GM23338 (cell line): ENCODE results near the gene ZNF644.
"Not testable (repeated sequence)": the region's sequence is repeated elsewhere in the genome, so short reads cannot be mapped to it uniquely, and the experiment has no call there.

Source experiments
- CREB1 ChIP-seq: fragments of 250-450 bp; sonication (Bioruptor Pico); IDR thresholded peaks from 2 replicates; pipeline ENCODE4 v1.5.0; 2020; ENCODE audit warnings: low read depth, mild to moderate bottlenecking, moderate library complexity
- ETS1 ChIP-seq: IDR thresholded peaks from 2 replicates; pipeline ENCODE4 v1.6.1; 2016; ENCODE audit warnings: antibody characterized with exemption
- EZH2 ChIP-seq: fragments of 200-600 bp; sonication (generic); IDR thresholded peaks from one replicate; pipeline ENCODE4 v1.8.0; 2017; ENCODE audit warnings: antibody characterized with exemption, mild to moderate bottlenecking, low read depth; ENCODE audit not compliant: unreplicated experiment
- EZH2phosphoT487 ChIP-seq: fragments of 200-600 bp; sonication (generic); IDR thresholded peaks from one replicate; pipeline ENCODE4 v1.8.1; 2018; ENCODE audit warnings: antibody characterized with exemption; ENCODE audit not compliant: unreplicated experiment
- JUNB ChIP-seq: IDR thresholded peaks from one replicate; pipeline ENCODE4 v1.6.1; 2016; ENCODE audit warnings: antibody characterized with exemption; ENCODE audit not compliant: unreplicated experiment
- NANOG ChIP-seq: IDR thresholded peaks from 2 replicates; pipeline ENCODE4 v1.6.1; 2016; ENCODE audit warnings: antibody characterized with exemption, borderline replicate concordance
- POLR2AphosphoS5 ChIP-seq: IDR thresholded peaks from 2 replicates; pipeline ENCODE4 v1.6.1; 2016; ENCODE audit warnings: antibody characterized with exemption, low read depth
- REST ChIP-seq: IDR thresholded peaks from one replicate; pipeline ENCODE4 v1.6.1; 2018; ENCODE audit warnings: antibody characterized with exemption; ENCODE audit not compliant: unreplicated experiment
- STAT1 ChIP-seq: IDR thresholded peaks from one replicate; pipeline ENCODE4 v1.6.1; 2016; ENCODE audit warnings: antibody characterized with exemption; ENCODE audit not compliant: unreplicated experiment
- ZNF114 ChIP-seq: fragments of 250-450 bp; sonication (Bioruptor Pico); IDR thresholded peaks from 2 replicates; pipeline ENCODE4 v1.5.0; 2020; ENCODE audit warnings: mild to moderate bottlenecking, moderate library complexity
- ZNF331 ChIP-seq: fragments of 250-450 bp; sonication (Bioruptor Pico); IDR thresholded peaks from 2 replicates; pipeline ENCODE4 v1.5.0; 2020; ENCODE audit warnings: low read depth, mild to moderate bottlenecking, moderate library complexity
- TF ChIP-seq, protein P1 (sequence below), 2 experiments: fragments of 200-600 bp in 1 of 2; sonication (generic) in 1 of 2; conservative IDR thresholded peaks; 2 replicates each; pipeline versions ENCODE4 v1.5.1 to v1.6.1; 2016 to 2017; ENCODE audit warnings: antibody characterized with exemption in 2 of 2, low read depth in 2 of 2, mild to moderate bottlenecking in 2 of 2, moderate library complexity in 1 of 2
- TF ChIP-seq, protein P2 (sequence below): fragments of 250-450 bp; sonication (Bioruptor Pico); IDR thresholded peaks from 2 replicates; pipeline ENCODE4 v1.5.0; 2020; ENCODE audit warnings: mild to moderate bottlenecking, moderate library complexity

- TF ChIP-seq, protein P1, sequence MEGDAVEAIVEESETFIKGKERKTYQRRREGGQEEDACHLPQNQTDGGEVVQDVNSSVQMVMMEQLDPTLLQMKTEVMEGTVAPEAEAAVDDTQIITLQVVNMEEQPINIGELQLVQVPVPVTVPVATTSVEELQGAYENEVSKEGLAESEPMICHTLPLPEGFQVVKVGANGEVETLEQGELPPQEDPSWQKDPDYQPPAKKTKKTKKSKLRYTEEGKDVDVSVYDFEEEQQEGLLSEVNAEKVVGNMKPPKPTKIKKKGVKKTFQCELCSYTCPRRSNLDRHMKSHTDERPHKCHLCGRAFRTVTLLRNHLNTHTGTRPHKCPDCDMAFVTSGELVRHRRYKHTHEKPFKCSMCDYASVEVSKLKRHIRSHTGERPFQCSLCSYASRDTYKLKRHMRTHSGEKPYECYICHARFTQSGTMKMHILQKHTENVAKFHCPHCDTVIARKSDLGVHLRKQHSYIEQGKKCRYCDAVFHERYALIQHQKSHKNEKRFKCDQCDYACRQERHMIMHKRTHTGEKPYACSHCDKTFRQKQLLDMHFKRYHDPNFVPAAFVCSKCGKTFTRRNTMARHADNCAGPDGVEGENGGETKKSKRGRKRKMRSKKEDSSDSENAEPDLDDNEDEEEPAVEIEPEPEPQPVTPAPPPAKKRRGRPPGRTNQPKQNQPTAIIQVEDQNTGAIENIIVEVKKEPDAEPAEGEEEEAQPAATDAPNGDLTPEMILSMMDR (conservative IDR thresholded peaks at IDR 0.05; ENCODE audit: low read depth in 2 of 2): not testable (repeated sequence)
- TF ChIP-seq CREB1; POLR2AphosphoS5; REST; STAT1; EZH2phosphoT487; JUNB; EZH2; ETS1; ZNF114; ZNF331 (CRISPR knock-in tag); NANOG: not testable (repeated sequence)
- TF ChIP-seq, protein P2, sequence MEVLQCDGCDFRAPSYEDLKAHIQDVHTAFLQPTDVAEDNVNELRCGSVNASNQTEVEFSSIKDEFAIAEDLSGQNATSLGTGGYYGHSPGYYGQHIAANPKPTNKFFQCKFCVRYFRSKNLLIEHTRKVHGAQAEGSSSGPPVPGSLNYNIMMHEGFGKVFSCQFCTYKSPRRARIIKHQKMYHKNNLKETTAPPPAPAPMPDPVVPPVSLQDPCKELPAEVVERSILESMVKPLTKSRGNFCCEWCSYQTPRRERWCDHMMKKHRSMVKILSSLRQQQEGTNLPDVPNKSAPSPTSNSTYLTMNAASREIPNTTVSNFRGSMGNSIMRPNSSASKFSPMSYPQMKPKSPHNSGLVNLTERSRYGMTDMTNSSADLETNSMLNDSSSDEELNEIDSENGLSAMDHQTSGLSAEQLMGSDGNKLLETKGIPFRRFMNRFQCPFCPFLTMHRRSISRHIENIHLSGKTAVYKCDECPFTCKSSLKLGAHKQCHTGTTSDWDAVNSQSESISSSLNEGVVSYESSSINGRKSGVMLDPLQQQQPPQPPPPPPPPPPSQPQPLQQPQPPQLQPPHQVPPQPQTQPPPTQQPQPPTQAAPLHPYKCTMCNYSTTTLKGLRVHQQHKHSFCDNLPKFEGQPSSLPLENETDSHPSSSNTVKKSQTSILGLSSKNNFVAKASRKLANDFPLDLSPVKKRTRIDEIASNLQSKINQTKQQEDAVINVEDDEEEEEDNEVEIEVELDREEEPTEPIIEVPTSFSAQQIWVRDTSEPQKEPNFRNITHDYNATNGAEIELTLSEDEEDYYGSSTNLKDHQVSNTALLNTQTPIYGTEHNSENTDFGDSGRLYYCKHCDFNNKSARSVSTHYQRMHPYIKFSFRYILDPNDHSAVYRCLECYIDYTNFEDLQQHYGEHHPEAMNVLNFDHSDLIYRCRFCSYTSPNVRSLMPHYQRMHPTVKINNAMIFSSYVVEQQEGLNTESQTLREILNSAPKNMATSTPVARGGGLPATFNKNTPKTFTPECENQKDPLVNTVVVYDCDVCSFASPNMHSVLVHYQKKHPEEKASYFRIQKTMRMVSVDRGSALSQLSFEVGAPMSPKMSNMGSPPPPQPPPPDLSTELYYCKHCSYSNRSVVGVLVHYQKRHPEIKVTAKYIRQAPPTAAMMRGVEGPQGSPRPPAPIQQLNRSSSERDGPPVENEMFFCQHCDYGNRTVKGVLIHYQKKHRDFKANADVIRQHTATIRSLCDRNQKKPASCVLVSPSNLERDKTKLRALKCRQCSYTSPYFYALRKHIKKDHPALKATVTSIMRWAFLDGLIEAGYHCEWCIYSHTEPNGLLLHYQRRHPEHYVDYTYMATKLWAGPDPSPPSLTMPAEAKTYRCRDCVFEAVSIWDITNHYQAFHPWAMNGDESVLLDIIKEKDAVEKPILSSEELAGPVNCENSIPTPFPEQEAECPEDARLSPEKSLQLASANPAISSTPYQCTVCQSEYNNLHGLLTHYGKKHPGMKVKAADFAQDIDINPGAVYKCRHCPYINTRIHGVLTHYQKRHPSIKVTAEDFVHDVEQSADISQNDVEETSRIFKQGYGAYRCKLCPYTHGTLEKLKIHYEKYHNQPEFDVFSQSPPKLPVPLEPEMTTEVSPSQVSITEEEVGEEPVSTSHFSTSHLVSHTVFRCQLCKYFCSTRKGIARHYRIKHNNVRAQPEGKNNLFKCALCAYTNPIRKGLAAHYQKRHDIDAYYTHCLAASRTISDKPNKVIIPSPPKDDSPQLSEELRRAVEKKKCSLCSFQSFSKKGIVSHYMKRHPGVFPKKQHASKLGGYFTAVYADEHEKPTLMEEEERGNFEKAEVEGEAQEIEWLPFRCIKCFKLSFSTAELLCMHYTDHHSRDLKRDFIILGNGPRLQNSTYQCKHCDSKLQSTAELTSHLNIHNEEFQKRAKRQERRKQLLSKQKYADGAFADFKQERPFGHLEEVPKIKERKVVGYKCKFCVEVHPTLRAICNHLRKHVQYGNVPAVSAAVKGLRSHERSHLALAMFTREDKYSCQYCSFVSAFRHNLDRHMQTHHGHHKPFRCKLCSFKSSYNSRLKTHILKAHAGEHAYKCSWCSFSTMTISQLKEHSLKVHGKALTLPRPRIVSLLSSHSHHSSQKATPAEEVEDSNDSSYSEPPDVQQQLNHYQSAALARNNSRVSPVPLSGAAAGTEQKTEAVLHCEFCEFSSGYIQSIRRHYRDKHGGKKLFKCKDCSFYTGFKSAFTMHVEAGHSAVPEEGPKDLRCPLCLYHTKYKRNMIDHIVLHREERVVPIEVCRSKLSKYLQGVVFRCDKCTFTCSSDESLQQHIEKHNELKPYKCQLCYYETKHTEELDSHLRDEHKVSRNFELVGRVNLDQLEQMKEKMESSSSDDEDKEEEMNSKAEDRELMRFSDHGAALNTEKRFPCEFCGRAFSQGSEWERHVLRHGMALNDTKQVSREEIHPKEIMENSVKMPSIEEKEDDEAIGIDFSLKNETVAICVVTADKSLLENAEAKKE (CRISPR knock-in tag): not testable (repeated sequence)
Observed at GRCh38 chr1:90892196-90892595, 129.6 kb downstream of the ZNF644 start.
